Keratinocyte (primary cell): ENCODE results near the gene WBP4. TPM values are rescaled to one million over a fixed set of nuclear protein-coding genes. Genes with fewer than 3 reads are reported as not detected.

Source experiments
- DNase-seq: peaks from one replicate; pipeline ENCODE4 v3.0.0-alpha.2; 2011; ENCODE audit warnings: low read depth, missing footprints, low spot score
- FAIRE-seq: peaks from 2 replicates; lab custom pipeline; 2011; peaks lifted over from hg19 to GRCh38; lab: Jason Lieb, UNC
- H2AFZ ChIP-seq: 2 replicates; pipeline ENCODE4 v1.6.0; 2012; ENCODE audit warnings: low read length, control low read depth, inconsistent platforms; ENCODE audit not compliant: control insufficient read depth
- H3K27ac ChIP-seq: 2 replicates; pipeline ENCODE4 v1.5.1; 2011; ENCODE audit warnings: low read length; ENCODE audit not compliant: control insufficient read depth, insufficient read depth
- H3K27me3 ChIP-seq: 3 replicates; pipeline ENCODE4 v1.6.0; 2011; ENCODE audit warnings: low read length; ENCODE audit not compliant: control insufficient read depth, insufficient read depth; ENCODE audit errors: extremely low read depth
- H3K36me3 ChIP-seq, 2 experiments: 2 replicates in 1 of 2; 3 replicates in 1 of 2; pipeline ENCODE4 v1.5.1; 2011; ENCODE audit warnings: low read length in 2 of 2, mild to moderate bottlenecking in 1 of 2; ENCODE audit not compliant: control insufficient read depth in 2 of 2, insufficient read depth in 2 of 2; ENCODE audit errors: extremely low read depth in 1 of 2
- H3K4me1 ChIP-seq: 3 replicates; pipeline ENCODE4 v1.5.1; 2011; ENCODE audit warnings: low read length; ENCODE audit not compliant: control insufficient read depth, insufficient read depth; ENCODE audit errors: extremely low read depth
- H3K4me2 ChIP-seq: 3 replicates; pipeline ENCODE4 v1.6.0; 2011; ENCODE audit warnings: low read depth, low read length; ENCODE audit not compliant: control insufficient read depth, insufficient read depth; ENCODE audit errors: extremely low read depth
- H3K4me3 ChIP-seq, 3 experiments: fragments of 200-600 bp in 1 of 3; sonication (generic) in 1 of 3; 2 replicates in 2 of 3; 3 replicates in 1 of 3; pipeline ENCODE4 v1.5.1; 2011 to 2016; ENCODE audit warnings: low read length in 3 of 3, mild to moderate bottlenecking in 3 of 3, control low read depth in 2 of 3, inconsistent platforms in 1 of 3, low read depth in 1 of 3, mixed read lengths in 1 of 3, mixed run types in 1 of 3, moderate library complexity in 1 of 3; ENCODE audit not compliant: control insufficient read depth in 2 of 3, insufficient read depth in 2 of 3; ENCODE audit errors: extremely low read depth in 1 of 3
- H3K79me2 ChIP-seq: 2 replicates; pipeline ENCODE4 v1.6.0; 2012; ENCODE audit warnings: low read length; ENCODE audit not compliant: control insufficient read depth, insufficient read depth
- H3K9ac ChIP-seq: 3 replicates; pipeline ENCODE4 v1.6.0; 2011; ENCODE audit warnings: low read length; ENCODE audit not compliant: control insufficient read depth, insufficient read depth; ENCODE audit errors: extremely low read depth
- H3K9me1 ChIP-seq: 3 replicates; pipeline ENCODE4 v1.6.0; 2011; ENCODE audit warnings: low read length; ENCODE audit not compliant: control insufficient read depth, insufficient read depth; ENCODE audit errors: extremely low read depth
- H3K9me3 ChIP-seq: 2 replicates; pipeline ENCODE4 v1.5.1; 2012; ENCODE audit warnings: low read depth, low read length; ENCODE audit not compliant: control insufficient read depth
- H4K20me1 ChIP-seq: 3 replicates; pipeline ENCODE4 v1.6.0; 2011; ENCODE audit warnings: low read length; ENCODE audit not compliant: control insufficient read depth, insufficient read depth; ENCODE audit errors: extremely low read depth
- EZH2 ChIP-seq: IDR thresholded peaks from one replicate; pipeline ENCODE4 v1.6.1; 2012; ENCODE audit warnings: inconsistent platforms, mild to moderate bottlenecking, low read length, moderate library complexity
- dilution Hi-C: fragments of 300-500 bp; cut with MboI; formaldehyde crosslinking; loops from one replicate; pipeline ENCODE4 v1.7.0; 2020; ENCODE audit warnings: low sequenced_read_pairs; ENCODE audit not compliant: extremely low pct_ligation_motif_present
- polyA plus RNA-seq, 5 experiments: library from polyadenylated mRNA; depleted of rRNA in 3 of 5; stranded (reverse) in 3 of 5; stranded (forward) in 1 of 5; unstranded in 1 of 5; fragments of >200 nt; gene quantifications; 1 replicate in 1 of 5; 2 replicates in 3 of 5; 3 replicates in 1 of 5; pipeline versions ENCODE4 v1.2.1 to v1.2.3, GENCODE V29; 2011 to 2012; ENCODE audit warnings: missing spikeins in 2 of 5, low read depth in 1 of 5, low replicate concordance in 1 of 5
- TF ChIP-seq, protein P1 (sequence below), 3 experiments: IDR thresholded peaks in 1 of 3; conservative IDR thresholded peaks in 1 of 3; optimal IDR thresholded peaks in 1 of 3; 2 replicates in 2 of 3; 3 replicates in 1 of 3; pipeline versions ENCODE3 to v1.5.1; 2011; ENCODE audit warnings: low read length in 3 of 3, mild to moderate bottlenecking in 3 of 3, moderate library complexity in 2 of 3, control low read depth in 1 of 3, inconsistent platforms in 1 of 3; ENCODE audit not compliant: insufficient read depth in 2 of 3; ENCODE audit errors: extremely low read depth in 1 of 3

Gene WBP4
- polyA plus RNA-seq, 1 donor (not counting 4 experiments of a cell fraction or from before 2014, with no cell fraction given), result 13.5 TPM

GRCh38 chr13:41061914-41062837, 867 bp downstream of the WBP4 start:
- DNase-seq (no peak), FAIRE-seq (no peak)
- Histone ChIP-seq H3K27me3 (no peaks in the 10 kb centered on the region), H3K9me3 (no peaks in the 10 kb centered on the region), H4K20me1 (no peaks in the 10 kb centered on the region), H3K27ac (peak overlapping the region; percentile 99), H2AFZ (peak overlapping the region; percentile 99), H3K79me2 (peaks cover 52% of the 10 kb centered on the region), H3K4me1 (peaks cover 21% of the 10 kb centered on the region), H3K9me1 (no peaks in the 10 kb centered on the region), H3K36me3 (peaks cover 2 to 16% of the 10 kb centered on the region in 2 experiments), H3K4me2 (peak overlapping the region; percentile 97), H3K9ac (peak overlapping the region; percentile 99), H3K4me3 (peak overlapping the region; percentile 89 to 91 (median 90))
- dilution Hi-C loops, result no loop called here
- TF ChIP-seq, protein P1, sequence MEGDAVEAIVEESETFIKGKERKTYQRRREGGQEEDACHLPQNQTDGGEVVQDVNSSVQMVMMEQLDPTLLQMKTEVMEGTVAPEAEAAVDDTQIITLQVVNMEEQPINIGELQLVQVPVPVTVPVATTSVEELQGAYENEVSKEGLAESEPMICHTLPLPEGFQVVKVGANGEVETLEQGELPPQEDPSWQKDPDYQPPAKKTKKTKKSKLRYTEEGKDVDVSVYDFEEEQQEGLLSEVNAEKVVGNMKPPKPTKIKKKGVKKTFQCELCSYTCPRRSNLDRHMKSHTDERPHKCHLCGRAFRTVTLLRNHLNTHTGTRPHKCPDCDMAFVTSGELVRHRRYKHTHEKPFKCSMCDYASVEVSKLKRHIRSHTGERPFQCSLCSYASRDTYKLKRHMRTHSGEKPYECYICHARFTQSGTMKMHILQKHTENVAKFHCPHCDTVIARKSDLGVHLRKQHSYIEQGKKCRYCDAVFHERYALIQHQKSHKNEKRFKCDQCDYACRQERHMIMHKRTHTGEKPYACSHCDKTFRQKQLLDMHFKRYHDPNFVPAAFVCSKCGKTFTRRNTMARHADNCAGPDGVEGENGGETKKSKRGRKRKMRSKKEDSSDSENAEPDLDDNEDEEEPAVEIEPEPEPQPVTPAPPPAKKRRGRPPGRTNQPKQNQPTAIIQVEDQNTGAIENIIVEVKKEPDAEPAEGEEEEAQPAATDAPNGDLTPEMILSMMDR (optimal IDR thresholded peaks at IDR 0.05 in 1 of 3, IDR thresholded peaks at IDR 0.05 in 1 of 3, conservative IDR thresholded peaks at IDR 0.05 in 1 of 3; ENCODE audit: extremely low read depth in 1 of 3, insufficient read depth in 2 of 3, low read length in 3 of 3), result no peak
- TF ChIP-seq EZH2, result no peak

DNA sequence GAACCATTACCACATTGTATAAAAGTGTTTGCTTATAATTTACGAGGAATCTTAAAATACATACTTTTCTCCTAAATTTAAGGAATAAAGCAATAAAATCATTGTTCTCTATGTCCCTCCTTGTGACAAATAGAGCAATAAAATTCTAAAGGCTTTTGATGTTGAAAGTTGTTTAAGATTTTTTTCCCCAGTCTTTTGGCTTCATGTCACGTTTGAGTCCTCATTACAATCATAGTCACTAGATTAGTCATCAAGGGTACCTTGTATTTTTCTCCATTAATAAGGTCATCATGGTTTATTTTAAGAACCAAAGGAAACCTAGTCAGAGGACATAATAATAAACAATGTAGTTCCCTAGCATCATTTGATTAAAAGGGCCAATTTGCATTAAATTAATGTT, 3.2 kb downstream of the WBP4 start:
- Histone ChIP-seq H3K4me1 (peaks cover 16% of the 10 kb centered on the region), H3K79me2 (peaks cover 31% of the 10 kb centered on the region), H3K36me3 (peaks cover 4 to 19% of the 10 kb centered on the region in 2 experiments), H3K9me1 (no peaks in the 10 kb centered on the region), H4K20me1 (no peaks in the 10 kb centered on the region), H3K27me3 (no peaks in the 10 kb centered on the region), H2AFZ (no peak overlapping the region), H3K9ac (no peak overlapping the region), H3K4me3 (no peak overlapping the region), H3K4me2 (no peak overlapping the region), H3K9me3 (no peaks in the 10 kb centered on the region), H3K27ac (no peak overlapping the region)
- no peak for DNase-seq
- no peak for TF ChIP-seq EZH2
- TF ChIP-seq, protein P1 (optimal IDR thresholded peaks at IDR 0.05 in 1 of 3, IDR thresholded peaks at IDR 0.05 in 1 of 3, conservative IDR thresholded peaks at IDR 0.05 in 1 of 3; ENCODE audit: extremely low read depth in 1 of 3, insufficient read depth in 2 of 3, low read length in 3 of 3), result no peak
- no peak for FAIRE-seq
- dilution Hi-C loops, result no loop called here
